ENCODE results near the gene EDDM3A.
A peak's percentile ranks its signal among the peaks of the same experiment; 100 is the strongest.
"Not testable (repeated sequence)": the region's sequence is repeated elsewhere in the genome, so short reads cannot be mapped to it uniquely, and the experiment has no call there.

Gene EDDM3A

DNA sequence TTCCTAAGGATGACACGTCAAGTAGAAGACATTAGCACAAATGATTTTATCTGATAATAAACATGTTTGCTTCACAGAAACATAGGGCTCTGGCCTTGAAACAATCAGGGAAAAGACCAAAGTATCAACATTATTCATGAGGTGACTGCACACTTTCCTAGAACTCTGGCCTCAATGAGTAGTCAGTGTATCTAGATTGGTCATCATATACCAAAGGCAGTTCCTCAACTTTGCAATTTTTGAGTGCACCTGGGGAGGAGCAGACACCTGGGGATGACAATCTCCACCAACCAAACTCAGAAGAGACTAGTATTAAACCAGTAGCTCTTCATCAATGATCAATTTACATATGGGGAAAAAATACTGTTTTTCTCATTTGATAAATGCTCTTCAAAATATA is 4.5 kb downstream of the EDDM3A start:
- H3K9ac ChIP-seq (ENCODE audit: low read depth, low read length) = no peak overlapping the region
- H3K4me1 ChIP-seq (ENCODE audit: insufficient read depth, low read length) = no peaks in the 10 kb centered on the region
- H3K9me3 ChIP-seq (ENCODE audit: control insufficient read depth, insufficient read depth, low read length) = peaks cover 27% of the 10 kb centered on the region
- H3K36me3 ChIP-seq (ENCODE audit: insufficient read depth, low read length) = peaks cover 11% of the 10 kb centered on the region; the same call in 1 of the 2 replicates

DNA sequence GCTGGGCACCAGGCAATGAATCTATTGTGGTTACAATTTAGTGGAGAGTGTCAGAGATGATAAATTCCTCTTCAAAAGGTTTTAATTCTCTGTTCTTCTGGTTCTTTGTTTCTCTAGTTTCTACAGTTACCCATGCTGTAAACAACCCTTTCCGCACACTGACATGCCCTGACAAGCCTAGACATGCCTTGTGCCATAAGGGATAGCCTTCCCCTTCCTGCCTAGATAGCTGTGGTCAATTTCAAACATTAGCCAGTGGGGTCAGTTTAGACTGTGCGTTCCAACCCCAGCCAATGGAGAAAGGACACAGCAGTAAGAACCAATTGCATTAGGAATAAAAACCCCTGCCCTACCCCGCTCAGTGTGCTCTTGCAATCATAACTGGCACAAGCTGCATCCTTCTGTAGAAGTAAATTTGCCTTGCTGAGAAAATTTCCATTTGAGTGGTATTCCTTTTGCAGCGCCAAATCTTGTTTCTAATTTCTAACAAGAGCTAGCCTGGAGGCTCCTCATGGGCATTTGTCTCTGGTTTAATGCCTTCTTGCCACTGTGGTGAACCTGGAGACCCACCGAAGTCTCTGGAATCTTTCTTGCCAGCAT is 6.4 kb downstream of the EDDM3A start:
- Histone ChIP-seq H3K9me3 (ENCODE audit: control insufficient read depth, insufficient read depth, low read length) (peaks cover 27% of the 10 kb centered on the region), H3K9ac (ENCODE audit: low read depth, low read length) (no peak overlapping the region), H3K36me3 (ENCODE audit: insufficient read depth, low read length) (peaks cover 11% of the 10 kb centered on the region; the same call in 1 of the 2 replicates), H3K4me1 (ENCODE audit: insufficient read depth, low read length) (no peaks in the 10 kb centered on the region)

DNA sequence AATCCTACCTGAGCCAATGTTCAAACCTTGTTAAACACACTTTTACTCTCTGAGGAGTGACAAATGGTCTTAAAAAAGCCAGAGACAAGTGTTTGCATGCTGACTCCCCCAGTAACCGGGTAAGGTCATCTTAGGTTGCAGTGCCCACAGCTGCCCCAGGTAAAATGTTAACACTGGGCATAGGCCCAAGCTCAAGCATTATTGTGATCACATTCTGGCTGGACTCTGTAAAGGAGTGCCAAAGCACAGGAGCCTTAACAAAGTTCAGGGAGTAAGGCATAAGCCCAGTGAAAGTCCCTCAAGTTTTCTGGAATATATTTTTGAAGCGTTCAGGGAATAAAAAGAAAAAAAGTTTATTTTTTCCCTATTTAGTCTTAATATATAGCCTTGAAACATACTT is 8.6 kb downstream of the EDDM3A start:
- Histone ChIP-seq H3K4me1 (ENCODE audit: insufficient read depth, low read length) (peaks cover 9% of the 10 kb centered on the region; the same call in 1 of the 2 replicates), H3K9ac (ENCODE audit: low read depth, low read length) (no peak overlapping the region), H3K36me3 (ENCODE audit: insufficient read depth, low read length) (peaks cover 11% of the 10 kb centered on the region; the same call in 1 of the 2 replicates), H3K9me3 (ENCODE audit: control insufficient read depth, insufficient read depth, low read length) (peaks cover 27% of the 10 kb centered on the region)

DNA sequence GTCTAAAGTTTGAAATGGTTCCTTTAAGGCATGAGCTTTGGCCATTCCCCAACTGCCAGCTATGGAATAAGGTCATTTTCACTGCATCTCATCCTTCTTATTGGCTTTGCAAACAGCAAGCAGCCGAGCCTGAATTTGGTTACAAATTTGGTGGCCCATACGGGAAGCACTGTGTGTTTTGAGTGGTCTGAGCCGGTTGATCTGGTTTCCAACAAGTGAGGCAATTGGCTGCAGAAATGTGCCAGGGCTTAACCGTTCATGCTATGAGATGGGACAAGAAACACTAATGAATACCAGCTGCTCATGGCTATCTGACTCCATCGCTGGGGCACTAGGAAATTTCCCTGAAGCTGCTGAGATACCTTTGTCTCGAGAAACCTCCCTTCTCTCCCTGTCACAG is 9.3 kb downstream of the EDDM3A start:
- peaks cover 27% of the 10 kb centered on the region for H3K9me3 ChIP-seq (ENCODE audit: control insufficient read depth, insufficient read depth, low read length)
- H3K36me3 ChIP-seq (ENCODE audit: insufficient read depth, low read length) = peaks cover 11% of the 10 kb centered on the region; the same call in 1 of the 2 replicates
- no peak overlapping the region for H3K9ac ChIP-seq (ENCODE audit: low read depth, low read length)
- H3K4me1 ChIP-seq (ENCODE audit: insufficient read depth, low read length) = peaks cover 9% of the 10 kb centered on the region; the same call in 1 of the 2 replicates

DNA sequence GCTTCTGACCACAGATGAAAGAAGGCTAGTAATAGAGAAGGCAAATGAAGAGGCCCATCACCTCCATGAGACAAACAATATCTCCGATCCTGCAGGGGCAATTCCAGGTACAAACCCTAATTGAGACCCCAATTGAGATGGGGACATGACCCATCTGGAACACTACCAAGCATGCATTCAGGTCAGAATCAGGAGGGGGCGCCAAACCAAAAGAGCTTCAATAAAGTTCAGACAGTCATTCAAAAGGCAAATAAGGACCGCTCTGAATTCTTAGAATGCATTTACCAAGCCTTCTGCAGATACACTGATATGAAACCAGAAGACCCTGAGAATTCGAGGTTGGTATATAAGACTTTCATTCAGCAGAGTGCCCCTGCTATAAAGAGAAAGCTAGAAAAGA is 12.3 kb downstream of the EDDM3A start:
- Histone ChIP-seq H3K9ac (ENCODE audit: low read depth, low read length) (no peak overlapping the region), H3K4me1 (ENCODE audit: insufficient read depth, low read length) (peaks cover 21% of the 10 kb centered on the region), H3K36me3 (ENCODE audit: insufficient read depth, low read length) (no peaks in the 10 kb centered on the region), H3K9me3 (ENCODE audit: control insufficient read depth, insufficient read depth, low read length) (peaks cover 7% of the 10 kb centered on the region)

DNA sequence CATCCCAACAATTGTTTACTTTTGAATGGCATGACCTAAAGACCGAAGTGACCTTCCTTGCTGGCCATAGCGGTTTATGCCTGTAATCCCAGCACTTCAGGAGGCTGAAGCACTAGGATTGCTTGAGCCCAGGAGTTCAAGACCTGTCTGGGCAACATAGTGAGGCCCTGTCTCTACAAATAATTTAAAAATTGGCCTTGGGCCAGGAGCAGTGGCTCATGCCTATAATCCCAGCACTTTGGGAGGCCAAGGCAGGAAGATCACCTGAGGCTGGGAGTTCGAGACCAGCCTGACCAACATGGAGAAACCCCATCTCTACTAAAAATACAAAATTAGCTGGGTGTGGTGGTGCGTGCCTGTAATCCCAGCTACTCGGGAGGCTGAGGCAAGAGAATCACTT is 13.8 kb downstream of the EDDM3A start:
- H3K4me1 ChIP-seq (ENCODE audit: insufficient read depth, low read length) = peaks cover 21% of the 10 kb centered on the region
- not testable (repeated sequence) for H3K36me3 ChIP-seq (ENCODE audit: insufficient read depth, low read length); H3K9ac ChIP-seq (ENCODE audit: low read depth, low read length); H3K9me3 ChIP-seq (ENCODE audit: control insufficient read depth, insufficient read depth, low read length)

DNA sequence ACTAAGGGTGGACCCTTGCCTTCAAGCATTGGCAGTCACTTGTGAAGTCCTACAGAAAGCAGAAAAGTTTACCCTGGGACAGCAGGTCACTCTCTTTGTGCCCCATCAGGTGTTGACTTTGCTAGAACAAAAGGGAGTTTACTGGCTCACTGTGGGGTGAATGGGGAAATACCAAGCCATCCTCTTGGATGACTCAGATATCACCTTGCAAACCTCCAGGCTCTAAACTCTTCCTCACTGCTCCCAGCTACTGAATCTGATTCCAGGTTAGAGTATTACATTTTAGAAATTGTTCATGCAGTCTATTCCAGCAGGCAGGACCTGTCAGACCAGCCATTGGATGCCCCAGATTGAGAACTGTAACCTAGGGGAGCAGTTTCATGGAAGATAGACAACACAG is 15.3 kb downstream of the EDDM3A start:
- Histone ChIP-seq H3K36me3 (ENCODE audit: insufficient read depth, low read length) (no peaks in the 10 kb centered on the region), H3K4me1 (ENCODE audit: insufficient read depth, low read length) (peaks cover 21% of the 10 kb centered on the region), H3K9me3 (ENCODE audit: control insufficient read depth, insufficient read depth, low read length) (no peaks in the 10 kb centered on the region), H3K9ac (ENCODE audit: low read depth, low read length) (no peak overlapping the region)

DNA sequence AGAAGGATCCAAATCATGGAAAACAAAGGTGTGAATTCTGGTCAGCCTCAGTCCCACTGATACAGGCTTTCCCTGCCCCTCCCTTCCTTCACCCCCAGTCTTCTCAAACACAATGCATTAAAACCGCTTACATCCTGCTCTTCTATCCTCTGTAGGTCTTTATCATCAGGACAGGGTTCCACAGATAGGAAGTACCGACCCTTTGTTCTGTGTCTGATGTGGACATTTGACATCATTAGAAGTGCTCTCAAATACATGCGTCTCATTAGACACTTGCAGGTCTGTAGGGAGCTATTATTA is 22.9 kb downstream of the EDDM3A start:
- H3K36me3 ChIP-seq (ENCODE audit: insufficient read depth, low read length) = no peaks in the 10 kb centered on the region; the same call in 1 of the 2 replicates
- no peak overlapping the region for H3K9ac ChIP-seq (ENCODE audit: low read depth, low read length)
- no peaks in the 10 kb centered on the region; the same call in 1 of the 2 replicates for H3K9me3 ChIP-seq (ENCODE audit: control insufficient read depth, insufficient read depth, low read length)
- peaks cover 3% of the 10 kb centered on the region; the same call in 1 of the 2 replicates for H3K4me1 ChIP-seq (ENCODE audit: insufficient read depth, low read length)

DNA sequence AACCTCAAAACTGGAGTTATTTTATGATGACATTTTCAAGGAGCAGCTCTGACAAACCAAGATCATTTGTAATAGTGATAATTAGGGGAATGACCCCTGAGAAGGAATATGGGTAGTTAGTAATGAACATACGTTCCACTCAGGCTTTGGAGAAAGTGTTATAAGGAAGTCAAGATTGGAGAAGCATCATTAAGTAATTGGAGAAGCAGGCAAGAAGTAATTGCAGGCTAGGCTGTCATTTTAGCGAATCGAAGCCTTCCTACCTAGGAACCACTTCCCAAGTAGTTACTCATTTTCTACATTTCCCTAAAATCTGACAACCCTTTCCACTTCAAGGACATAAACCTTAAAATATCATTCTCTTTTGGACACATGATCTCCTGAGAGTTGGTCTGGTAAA is 23.7 kb downstream of the EDDM3A start:
- Histone ChIP-seq H3K9me3 (ENCODE audit: control insufficient read depth, insufficient read depth, low read length) (no peaks in the 10 kb centered on the region; the same call in 1 of the 2 replicates), H3K36me3 (ENCODE audit: insufficient read depth, low read length) (no peaks in the 10 kb centered on the region; the same call in 1 of the 2 replicates), H3K4me1 (ENCODE audit: insufficient read depth, low read length) (peaks cover 11% of the 10 kb centered on the region), H3K9ac (ENCODE audit: low read depth, low read length) (no peak overlapping the region)

DNA sequence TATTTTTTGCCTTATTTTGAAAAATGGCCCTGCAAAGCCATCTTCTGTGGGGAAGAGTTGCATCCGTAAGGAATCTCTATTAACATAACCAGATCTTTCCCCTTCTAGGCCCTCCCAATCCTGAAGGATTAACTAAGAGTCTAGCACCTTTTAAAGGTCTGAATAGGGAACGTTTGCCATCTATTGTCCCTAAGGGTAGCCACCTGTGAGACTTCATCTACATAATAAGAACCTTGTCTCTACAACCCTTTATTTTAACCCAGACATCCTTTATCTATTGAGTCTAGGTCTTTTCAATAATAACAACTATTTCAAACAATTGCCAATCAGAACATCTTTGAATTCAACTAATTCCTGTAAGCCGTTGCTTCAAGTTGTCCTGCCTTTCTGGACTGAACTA is 27.0 kb downstream of the EDDM3A start:
- Histone ChIP-seq H3K36me3 (ENCODE audit: insufficient read depth, low read length) (no peaks in the 10 kb centered on the region; the same call in 1 of the 2 replicates), H3K9me3 (ENCODE audit: control insufficient read depth, insufficient read depth, low read length) (no peaks in the 10 kb centered on the region; the same call in 1 of the 2 replicates), H3K4me1 (ENCODE audit: insufficient read depth, low read length) (peaks cover 27% of the 10 kb centered on the region), H3K9ac (ENCODE audit: low read depth, low read length) (no peak overlapping the region)

DNA sequence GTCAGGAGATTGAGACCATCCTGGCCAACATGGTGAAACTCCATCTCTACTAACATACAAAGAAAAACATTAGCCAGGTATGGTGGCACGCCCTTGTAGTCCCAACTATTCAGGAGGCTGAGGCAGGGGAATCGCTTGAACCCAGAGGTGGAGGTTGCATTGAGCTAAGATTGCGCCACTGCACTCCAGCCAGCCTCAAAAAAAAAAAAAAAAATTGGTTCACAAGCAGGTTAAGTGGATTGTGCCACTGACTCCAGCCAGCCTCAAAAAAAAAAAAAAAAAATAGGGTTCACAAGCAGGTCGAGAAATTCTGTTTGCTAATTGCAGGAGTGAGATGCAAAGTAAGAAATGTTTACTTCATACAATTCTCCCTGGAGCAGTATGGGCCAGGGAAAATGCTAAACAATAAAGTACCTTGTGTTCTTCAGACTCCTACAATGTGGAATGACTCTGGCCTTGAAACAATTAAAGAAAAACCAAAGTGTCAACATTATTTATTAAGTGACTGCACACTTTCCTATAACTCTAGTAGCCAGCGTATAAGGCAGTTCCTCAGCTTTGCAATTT is 28.7 kb downstream of the EDDM3A start:
- Histone ChIP-seq H3K9ac (ENCODE audit: low read depth, low read length) (no peak overlapping the region), H3K4me1 (ENCODE audit: insufficient read depth, low read length) (peaks cover 27% of the 10 kb centered on the region), H3K36me3 (ENCODE audit: insufficient read depth, low read length) (no peaks in the 10 kb centered on the region; the same call in 1 of the 2 replicates), H3K9me3 (ENCODE audit: control insufficient read depth, insufficient read depth, low read length) (no peaks in the 10 kb centered on the region; the same call in 1 of the 2 replicates)

DNA sequence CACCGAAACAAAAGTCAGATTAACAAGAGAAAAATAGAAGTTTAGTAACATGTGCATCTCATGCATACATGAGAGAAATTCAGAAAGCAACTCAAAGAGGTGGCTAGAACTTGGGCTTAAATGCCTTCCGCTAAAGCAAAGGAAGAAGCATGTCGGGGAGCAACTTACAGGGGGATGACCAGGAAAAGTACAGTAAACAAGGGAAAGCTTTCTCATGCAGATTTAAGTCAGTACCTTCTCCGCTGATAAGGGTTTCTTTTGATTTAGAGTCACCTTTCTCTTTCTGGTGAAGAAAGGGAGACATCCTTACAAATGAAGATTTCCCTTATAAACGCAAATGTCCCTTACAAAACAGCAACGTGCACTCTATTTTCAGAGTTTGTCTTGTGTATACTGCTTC is 29.4 kb downstream of the EDDM3A start:
- Histone ChIP-seq H3K9ac (ENCODE audit: low read depth, low read length) (no peak overlapping the region), H3K9me3 (ENCODE audit: control insufficient read depth, insufficient read depth, low read length) (no peaks in the 10 kb centered on the region; the same call in 1 of the 2 replicates), H3K36me3 (ENCODE audit: insufficient read depth, low read length) (no peaks in the 10 kb centered on the region; the same call in 1 of the 2 replicates), H3K4me1 (ENCODE audit: insufficient read depth, low read length) (peaks cover 27% of the 10 kb centered on the region)

DNA sequence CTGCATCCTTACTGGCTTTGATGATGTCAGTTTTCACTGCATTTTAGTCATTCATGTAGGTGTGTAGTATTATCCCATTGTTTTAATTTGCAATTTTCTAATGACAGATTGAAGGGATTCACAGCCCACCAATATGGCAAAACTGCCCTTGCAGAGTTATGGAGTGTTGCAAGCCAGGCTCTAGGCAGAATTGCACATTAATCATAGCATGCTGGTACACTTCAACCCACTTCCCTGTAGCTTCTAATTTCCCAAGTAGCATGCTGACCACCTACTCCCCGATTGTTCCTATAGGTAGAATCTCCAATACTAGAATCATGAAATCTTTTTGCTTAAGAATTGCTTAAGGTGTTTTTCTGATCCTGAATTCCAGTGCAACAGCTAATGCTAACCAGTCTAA is 30.2 kb downstream of the EDDM3A start:
- Histone ChIP-seq H3K36me3 (ENCODE audit: insufficient read depth, low read length) (no peaks in the 10 kb centered on the region; the same call in 1 of the 2 replicates), H3K9ac (ENCODE audit: low read depth, low read length) (no peak overlapping the region), H3K9me3 (ENCODE audit: control insufficient read depth, insufficient read depth, low read length) (no peaks in the 10 kb centered on the region; the same call in 1 of the 2 replicates), H3K4me1 (ENCODE audit: insufficient read depth, low read length) (peaks cover 30% of the 10 kb centered on the region)

DNA sequence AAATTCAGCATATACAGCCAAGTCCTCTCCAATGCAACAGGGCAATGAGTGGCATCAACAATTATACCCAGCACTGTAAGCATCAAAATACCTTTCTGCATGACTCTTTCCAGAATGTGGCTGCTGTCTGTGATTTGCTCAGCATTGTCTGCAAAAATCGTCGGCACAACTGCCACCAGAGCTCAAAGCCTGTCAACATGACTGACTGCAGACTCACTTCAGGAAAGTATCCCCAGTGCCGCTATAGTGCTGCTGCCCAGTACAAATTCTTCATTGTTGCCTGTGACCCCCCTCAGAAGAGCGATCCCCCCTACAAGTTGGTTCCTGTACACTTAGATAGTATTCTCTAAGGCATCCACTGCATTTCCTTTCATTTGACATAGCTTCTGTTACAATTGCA is 36.1 kb downstream of the EDDM3A start:
- H3K4me1 ChIP-seq (ENCODE audit: insufficient read depth, low read length) = peaks cover 27% of the 10 kb centered on the region
- no peaks in the 10 kb centered on the region for H3K36me3 ChIP-seq (ENCODE audit: insufficient read depth, low read length)
- peak overlapping the region; percentile 3; the same call in 1 of the 2 replicates for H3K9ac ChIP-seq (ENCODE audit: low read depth, low read length)
- no peaks in the 10 kb centered on the region for H3K9me3 ChIP-seq (ENCODE audit: control insufficient read depth, insufficient read depth, low read length)

DNA sequence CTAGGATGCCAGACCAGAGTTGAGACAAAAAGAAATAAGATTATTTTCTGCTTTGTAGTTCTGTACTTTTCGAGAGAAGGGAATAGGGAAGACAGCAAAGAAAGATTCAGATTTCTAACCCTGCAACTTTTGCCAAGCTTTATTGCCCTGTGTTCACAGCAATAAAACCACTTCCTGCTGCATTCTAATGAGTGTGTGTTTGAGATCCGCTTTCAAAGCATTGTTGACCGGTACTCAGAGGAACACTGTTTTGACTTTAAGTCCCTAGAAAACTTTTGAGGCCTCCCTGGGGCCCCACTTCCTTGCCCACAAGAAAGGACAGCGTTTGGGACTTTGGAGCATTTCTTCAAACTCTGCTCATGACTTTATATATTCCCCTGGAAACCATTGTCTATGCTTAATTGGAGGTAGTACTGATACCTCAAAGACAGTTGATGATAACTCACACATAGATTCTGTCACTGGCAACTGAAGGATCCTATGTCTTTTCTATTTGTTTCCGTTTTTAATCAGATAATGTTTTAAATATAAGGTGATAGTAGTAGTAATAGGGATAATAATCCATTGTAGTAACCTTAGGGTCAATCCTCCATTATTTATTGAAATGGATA is 36.7 kb downstream of the EDDM3A start:
- Histone ChIP-seq H3K9me3 (ENCODE audit: control insufficient read depth, insufficient read depth, low read length) (no peaks in the 10 kb centered on the region), H3K4me1 (ENCODE audit: insufficient read depth, low read length) (peaks cover 27% of the 10 kb centered on the region), H3K36me3 (ENCODE audit: insufficient read depth, low read length) (no peaks in the 10 kb centered on the region), H3K9ac (ENCODE audit: low read depth, low read length) (peak overlapping the region; percentile 11; the same call in 1 of the 2 replicates)

Data from ES-I3 (cell line).